PC-3 (cell line): ENCODE data around the gene FUT3. TPM values are rescaled to one million over a fixed set of nuclear protein-coding genes. Genes with fewer than 3 reads are reported as not detected.

Experiments
- ATAC-seq: fragments of 200-7000 bp; cut with Tn5 transposase; 2 replicates; pipeline ENCODE4 v1.9.1; 2020; ENCODE audit warnings: mild to moderate bottlenecking, moderate library complexity
- BruUV-seq: library from RNA; stranded (reverse); fragments of 400-500 nt; replicated peaks from 2 replicates; lab custom pipeline; 2021; lab: Mats Ljungman, UMichigan
- CTCF ChIA-PET: fragments of 300-600 bp; sonication (Branson Sonifier 250); formaldehyde crosslinking; loops from one replicate; lab custom pipeline; 2022; ENCODE audit warnings: antibody characterized with exemption; lab: Charles Lee
- POLR2A ChIA-PET: fragments of 300-600 bp; sonication (Branson Sonifier 250); formaldehyde crosslinking; loops from one replicate; lab custom pipeline; 2022; ENCODE audit warnings: antibody characterized with exemption; ENCODE audit not compliant: unreplicated experiment; lab: Charles Lee
- DNase-seq: peaks from one replicate; pipeline ENCODE4 v3.0.0-alpha.2; 2015
- H2AFZ ChIP-seq: fragments of 300-600 bp; sonication (generic); 2 replicates; pipeline ENCODE4 v1.6.0; 2016; ENCODE audit warnings: antibody characterized with exemption, low read length
- H3F3A ChIP-seq: fragments of 300-600 bp; sonication (generic); one replicate; pipeline ENCODE4 v1.6.0; 2017; ENCODE audit warnings: antibody characterized with exemption, low read length, control low read depth, mild to moderate bottlenecking; ENCODE audit not compliant: unreplicated experiment
- H3K27ac ChIP-seq: fragments of 300-600 bp; sonication (generic); 2 replicates; pipeline ENCODE4 v1.5.1; 2016; ENCODE audit warnings: mild to moderate bottlenecking, low read length
- H3K27me3 ChIP-seq: fragments of 300-600 bp; sonication (generic); 2 replicates; pipeline ENCODE4 v1.6.1; 2016; ENCODE audit warnings: low read length, mixed read lengths
- H3K36me3 ChIP-seq: fragments of 300-600 bp; sonication (generic); 2 replicates; pipeline ENCODE4 v1.6.1; 2016; ENCODE audit warnings: low read depth, mixed run types, low read length, mixed read lengths
- H3K4me1 ChIP-seq: fragments of 300-600 bp; sonication (generic); 2 replicates; pipeline ENCODE4 v1.5.1; 2016; ENCODE audit warnings: low read length; ENCODE audit not compliant: insufficient read depth
- H3K4me2 ChIP-seq: fragments of 300-600 bp; sonication (generic); 2 replicates; pipeline ENCODE4 v1.6.0; 2016; ENCODE audit warnings: low read length
- H3K4me3 ChIP-seq: fragments of 300-600 bp; sonication (generic); 2 replicates; pipeline ENCODE4 v1.5.1; 2016; ENCODE audit warnings: mild to moderate bottlenecking, low read length, mixed read lengths
- H3K79me2 ChIP-seq: fragments of 300-600 bp; sonication (generic); 2 replicates; pipeline ENCODE4 v1.6.1; 2017; ENCODE audit warnings: low read length, mixed read lengths
- H3K9ac ChIP-seq: fragments of 300-600 bp; sonication (generic); 2 replicates; pipeline ENCODE4 v1.6.0; 2016; ENCODE audit warnings: mild to moderate bottlenecking, low read length
- H3K9me2 ChIP-seq: fragments of 300-600 bp; sonication (generic); replicated peaks from 2 replicates; pipeline ENCODE4 v1.6.1; 2016; ENCODE audit warnings: mixed run types, low read length, mixed read lengths
- H3K9me3 ChIP-seq: fragments of 300-600 bp; sonication (generic); 2 replicates; pipeline ENCODE4 v1.6.1; 2016; ENCODE audit warnings: low read length, mixed read lengths
- H4K20me1 ChIP-seq: fragments of 300-600 bp; sonication (generic); 2 replicates; pipeline ENCODE4 v1.6.1; 2016; ENCODE audit warnings: low read length, mixed read lengths
- CTCF ChIP-seq: fragments of 300-600 bp; sonication (generic); conservative IDR thresholded peaks from 2 replicates; pipeline ENCODE4 v1.5.1; 2017; ENCODE audit warnings: antibody characterized with exemption, low read depth, mild to moderate bottlenecking, low read length
- EZH2 ChIP-seq: fragments of 300-600 bp; sonication (generic); IDR thresholded peaks from one replicate; pipeline ENCODE4 v1.6.1; 2017; ENCODE audit warnings: antibody characterized with exemption, mild to moderate bottlenecking, low read length; ENCODE audit not compliant: unreplicated experiment
- EZH2phosphoT487 ChIP-seq: fragments of 300-600 bp; sonication (generic); IDR thresholded peaks from 2 replicates; pipeline ENCODE4 v1.6.1; 2018; ENCODE audit warnings: mild to moderate bottlenecking, antibody characterized with exemption, low read length, borderline replicate concordance
- intact Hi-C: fragments of 100-400 bp; cut with micrococcal nuclease; formaldehyde crosslinking; loops from 2 replicates; pipeline ENCODE4 v1.9.0; 2023
- total RNA-seq: library from RNA; depleted of rRNA; stranded (reverse); fragments of >200 nt; gene quantifications from 2 replicates; pipeline ENCODE4 v1.2.3, GENCODE V29; 2014

The FUT3 gene
- total RNA-seq, 1 experiment from 2014 or later = 7.7 TPM

GRCh38 chr19:5809469-5809868, 41.8 kb downstream of the FUT3 start:
- Histone ChIP-seq H2AFZ (no peak overlapping the region), H3K9ac (no peak overlapping the region), H3K9me2 (no peaks in the 10 kb centered on the region), H3K27ac (no peak overlapping the region), H4K20me1 (no peaks in the 10 kb centered on the region), H3K4me1 (peaks cover 2% of the 10 kb centered on the region; the same call in 1 of the 2 replicates), H3K4me3 (no peak overlapping the region), H3K27me3 (no peaks in the 10 kb centered on the region), H3K9me3 (no peaks in the 10 kb centered on the region), H3K4me2 (no peak overlapping the region), H3F3A (no peaks in the 10 kb centered on the region), H3K36me3 (no peaks in the 10 kb centered on the region), H3K79me2 (no peaks in the 10 kb centered on the region)
- DNase-seq = no peak
- CTCF ChIA-PET = no interaction called here
- POLR2A ChIA-PET = no interaction called here
- no peak for ATAC-seq
- TF ChIP-seq EZH2 (no peak), EZH2phosphoT487 (no peak), CTCF (no peak)
- no TSS peak for BruUV-seq
- intact Hi-C loops = no loop called here

GRCh38 chr19:5809053-5809452, 42.2 kb downstream of the FUT3 start:
- POLR2A ChIA-PET = no interaction called here
- no peaks in the 10 kb centered on the region for H3K36me3 ChIP-seq
- H3K4me2 ChIP-seq = no peak overlapping the region
- no peak overlapping the region for H3K27ac ChIP-seq
- no peaks in the 10 kb centered on the region for H3K9me2 ChIP-seq
- no peaks in the 10 kb centered on the region for H4K20me1 ChIP-seq
- H3K27me3 ChIP-seq = no peaks in the 10 kb centered on the region
- DNase-seq (no peak), ATAC-seq (no peak)
- intact Hi-C loops = no loop called here
- TF ChIP-seq EZH2 (no peak), CTCF (no peak), EZH2phosphoT487 (no peak)
- H3K79me2 ChIP-seq = no peaks in the 10 kb centered on the region
- no peak overlapping the region for H2AFZ ChIP-seq
- H3F3A ChIP-seq = no peaks in the 10 kb centered on the region
- H3K9ac ChIP-seq = no peak overlapping the region
- BruUV-seq = no TSS peak
- H3K4me3 ChIP-seq = no peak overlapping the region
- H3K4me1 ChIP-seq = peaks cover 6% of the 10 kb centered on the region; the same call in 1 of the 2 replicates
- CTCF ChIA-PET = interaction anchor here (0.6 kb wide), 1 partner anchor 81 kb away, joined by 7 read pairs; no protein-coding TSS in a partner anchor
- H3K9me3 ChIP-seq = no peaks in the 10 kb centered on the region

GRCh38 chr19:5808120-5808816, 43.0 kb downstream of the FUT3 start:
- Histone ChIP-seq H3K27me3 (no peaks in the 10 kb centered on the region), H3F3A (no peaks in the 10 kb centered on the region), H3K36me3 (no peaks in the 10 kb centered on the region), H2AFZ (no peak overlapping the region), H3K4me1 (peaks cover 12% of the 10 kb centered on the region), H3K9me2 (no peaks in the 10 kb centered on the region), H3K79me2 (no peaks in the 10 kb centered on the region), H3K27ac (no peak overlapping the region), H3K4me3 (no peak overlapping the region), H3K9me3 (no peaks in the 10 kb centered on the region), H3K4me2 (no peak overlapping the region), H4K20me1 (no peaks in the 10 kb centered on the region), H3K9ac (no peak overlapping the region)
- ChIA-PET CTCF (interaction anchor here (0.6 kb wide), 1 partner anchor 82 kb away, joined by 7 read pairs; no protein-coding TSS in a partner anchor), POLR2A (no interaction called here)
- DNase-seq (no peak), ATAC-seq (no peak)
- intact Hi-C loops = no loop called here
- TF ChIP-seq EZH2 = no peak
- no peak for TF ChIP-seq CTCF
- TF ChIP-seq EZH2phosphoT487 = no peak
- no TSS peak for BruUV-seq
